IMR-90 (cell line): Measurements from ENCODE around the gene NT5C1A. TPM values are rescaled to one million over a fixed set of nuclear protein-coding genes. Genes with fewer than 3 reads are reported as not detected.

Experiments used
- ATAC-seq: fragments of 200-7000 bp; cut with Tn5 transposase; 2 replicates; pipeline ENCODE4 v1.9.1; 2020; ENCODE audit warnings: low read depth, mild to moderate bottlenecking, moderate library complexity
- BruUV-seq: library from RNA; stranded (reverse); fragments of 400-500 nt; replicated peaks from 2 replicates; lab custom pipeline; 2021; lab: Mats Ljungman, UMichigan
- CTCF ChIA-PET: fragments of 300-600 bp; formaldehyde crosslinking; extraction: SDS; loops from one replicate; lab custom pipeline; 2021; ENCODE audit warnings: antibody characterized with exemption; lab: Yijun Ruan, JAX
- POLR2A ChIA-PET: fragments of 300-600 bp; sonication (Branson Sonifier 250); formaldehyde crosslinking; loops from one replicate; lab custom pipeline; 2022; ENCODE audit warnings: antibody characterized with exemption; ENCODE audit not compliant: unreplicated experiment; lab: Charles Lee
- DNase-seq: peaks from one replicate; pipeline ENCODE4 v3.0.0; 2013
- H2AFZ ChIP-seq: replicated peaks from 2 replicates; pipeline ENCODE3; 2013; ENCODE audit warnings: low read length, mild to moderate bottlenecking; ENCODE audit not compliant: poor library complexity
- H2AK5ac ChIP-seq: 2 replicates; pipeline ENCODE4 v1.6.1; 2013; ENCODE audit warnings: low read depth, low read length, inconsistent platforms
- H2AK9ac ChIP-seq: replicated peaks from 2 replicates; pipeline ENCODE3; 2013; ENCODE audit warnings: mild to moderate bottlenecking, low read depth, low read length, moderate library complexity; ENCODE audit not compliant: poor library complexity
- H2BK120ac ChIP-seq: 2 replicates; pipeline ENCODE4 v1.6.1; 2013; ENCODE audit warnings: low read depth, low read length, inconsistent platforms
- H2BK15ac ChIP-seq: 3 replicates; pipeline ENCODE4 v1.6.1; 2013; ENCODE audit warnings: low read depth, low read length, inconsistent platforms
- H2BK20ac ChIP-seq: 2 replicates; pipeline ENCODE4 v1.6.1; 2013; ENCODE audit warnings: low read depth, mild to moderate bottlenecking, inconsistent platforms, low read length, moderate library complexity
- H2BK5ac ChIP-seq: 2 replicates; pipeline ENCODE4 v1.6.1; 2013; ENCODE audit warnings: mild to moderate bottlenecking, low read depth, low read length, inconsistent platforms; ENCODE audit not compliant: poor library complexity, severe bottlenecking
- H3K14ac ChIP-seq: replicated peaks from 2 replicates; pipeline ENCODE4 v1.6.1; 2013; ENCODE audit warnings: low read depth, low read length, inconsistent platforms
- H3K18ac ChIP-seq: 2 replicates; pipeline ENCODE4 v1.6.1; 2013; ENCODE audit warnings: low read depth, low read length, control low read depth
- H3K23ac ChIP-seq: 2 replicates; pipeline ENCODE4 v1.6.1; 2013; ENCODE audit warnings: low read depth, low read length, inconsistent platforms
- H3K27ac ChIP-seq: 2 replicates; pipeline ENCODE4 v1.5.1; 2013; ENCODE audit warnings: mild to moderate bottlenecking, control low read depth, low read length; ENCODE audit not compliant: insufficient read depth
- H3K27me3 ChIP-seq: 2 replicates; pipeline ENCODE4 v1.6.1; 2013; ENCODE audit warnings: low read length; ENCODE audit not compliant: control insufficient read depth, insufficient read depth
- H3K36me3 ChIP-seq: 2 replicates; pipeline ENCODE4 v1.6.1; 2013; ENCODE audit warnings: low read length, mixed read lengths; ENCODE audit not compliant: control insufficient read depth, insufficient read depth
- H3K4ac ChIP-seq: 2 replicates; pipeline ENCODE4 v1.6.1; 2013; ENCODE audit warnings: low read depth, low read length, inconsistent platforms
- H3K4me1 ChIP-seq: 2 replicates; pipeline ENCODE4 v1.6.1; 2013; ENCODE audit warnings: low read length, mixed read lengths; ENCODE audit not compliant: control insufficient read depth, insufficient read depth
- H3K4me2 ChIP-seq: 2 replicates; pipeline ENCODE4 v1.6.1; 2013; ENCODE audit warnings: low read depth, mild to moderate bottlenecking, control low read depth, low read length, moderate library complexity
- H3K4me3 ChIP-seq: 2 replicates; pipeline ENCODE4 v1.5.1; 2013; ENCODE audit warnings: low read depth, mild to moderate bottlenecking, control low read depth, low read length, moderate library complexity; ENCODE audit not compliant: insufficient read depth
- H3K56ac ChIP-seq: 2 replicates; pipeline ENCODE4 v1.6.1; 2013; ENCODE audit warnings: low read length, inconsistent platforms; ENCODE audit not compliant: insufficient read depth; ENCODE audit errors: extremely low read depth
- H3K79me1 ChIP-seq, 2 experiments: 2 replicates each; pipeline ENCODE4 v1.6.1; 2013; ENCODE audit warnings: low read length in 2 of 2, inconsistent platforms in 1 of 2, low read depth in 1 of 2
- H3K9ac ChIP-seq: 2 replicates; pipeline ENCODE4 v1.6.1; 2013; ENCODE audit warnings: low read depth, low read length, control low read depth
- H3K9me1 ChIP-seq: 2 replicates; pipeline ENCODE4 v1.6.1; 2013; ENCODE audit warnings: low read length, inconsistent platforms; ENCODE audit not compliant: insufficient read depth
- H3K9me3 ChIP-seq: 2 replicates; pipeline ENCODE4 v1.6.1; 2013; ENCODE audit warnings: low read length; ENCODE audit not compliant: control insufficient read depth, insufficient read depth
- H4K20me1 ChIP-seq: 2 replicates; pipeline ENCODE4 v1.6.1; 2013; ENCODE audit warnings: low read length, inconsistent platforms; ENCODE audit not compliant: insufficient read depth
- H4K5ac ChIP-seq: 2 replicates; pipeline ENCODE4 v1.6.1; 2013; ENCODE audit warnings: mild to moderate bottlenecking, low read depth, low read length, control low read depth
- H4K8ac ChIP-seq, 2 experiments: 2 replicates each; pipeline ENCODE4 v1.6.1; 2013; ENCODE audit warnings: low read depth in 2 of 2, low read length in 2 of 2, control low read depth in 1 of 2, inconsistent platforms in 1 of 2
- H4K91ac ChIP-seq: 2 replicates; pipeline ENCODE4 v1.6.1; 2013; ENCODE audit warnings: low read depth, low read length, inconsistent platforms; ENCODE audit not compliant: insufficient read depth
- CEBPB ChIP-seq: IDR thresholded peaks from 2 replicates; pipeline ENCODE4 v1.6.1; 2012; ENCODE audit warnings: low read depth, low read length, improper control_type of control experiment
- MXI1 ChIP-seq: IDR thresholded peaks from 2 replicates; pipeline ENCODE4 v1.6.1; 2012; ENCODE audit warnings: low read depth, mild to moderate bottlenecking, low read length, moderate library complexity, borderline replicate concordance
- WGBS, 2 experiments: methylation state at CpG; one replicate each; pipeline versions ENCODE4 v1.1.5 to v1.1.7; 2013; ENCODE audit warnings: missing lambda C conversion rate in 2 of 2; ENCODE audit not compliant: insufficient read length in 1 of 2; ENCODE audit errors: extremely low coverage in 2 of 2; 5-methylcytosine and 5-hydroxymethylcytosine counted together
- dilution Hi-C: fragments of 300-500 bp; cut with HindIII; formaldehyde crosslinking; loops from one replicate; pipeline ENCODE4 v1.14.3; 2018; ENCODE audit warnings: low sequenced_read_pairs; ENCODE audit not compliant: unreplicated experiment
- in situ Hi-C: fragments of 300-500 bp; cut with MboI; formaldehyde crosslinking; loops from 3 replicates; pipeline ENCODE4 v1.14.3; 2019; ENCODE audit warnings: low sequenced_read_pairs, inconsistent platforms, mixed read lengths
- intact Hi-C: fragments of 100-400 bp; cut with micrococcal nuclease; formaldehyde crosslinking; loops from 2 replicates; pipeline ENCODE4 v1.10.0; 2022
- polyA plus RNA-seq, 3 experiments: library from polyadenylated mRNA; depleted of rRNA; stranded (reverse); fragments of >200 nt; gene quantifications; 2 replicates each; pipeline ENCODE4 v1.2.3, GENCODE V29; 2012; ENCODE audit warnings: low replicate concordance in 1 of 3
- total RNA-seq: library from RNA; depleted of rRNA; stranded (reverse); fragments of >200 nt; gene quantifications from 2 replicates; pipeline ENCODE4 v1.2.3, GENCODE V29; 2012

Gene NT5C1A
- total and polyA plus RNA-seq, 2 of the 4 experiments (the other 2 are of a cell fraction), result not detected

- H3K27ac ChIP-seq, result no peak overlapping the region
- no peaks in the 10 kb centered on the region for H3K9me1 ChIP-seq
- H3K4me1 ChIP-seq, result peaks cover 2% of the 10 kb centered on the region; the same call in 1 of the 2 replicates
- no peak overlapping the region for H2AK5ac ChIP-seq
- dilution Hi-C loops, result no loop called here
- no peaks in the 10 kb centered on the region for H3K9me3 ChIP-seq
- no peak overlapping the region for H3K18ac ChIP-seq
- H3K9ac ChIP-seq, result no peak overlapping the region
- no peak overlapping the region for H2BK15ac ChIP-seq
- no peak overlapping the region for H4K91ac ChIP-seq
- H3K4me2 ChIP-seq, result no peak overlapping the region
- H2AFZ ChIP-seq, result no peak overlapping the region
- ChIA-PET POLR2A (no interaction called here), CTCF (no interaction called here)
- no peak overlapping the region for H3K23ac ChIP-seq
- H2BK120ac ChIP-seq, result no peak overlapping the region
- H3K79me1 ChIP-seq, result no peaks in the 10 kb centered on the region
- no CpG with 5 or more reads among the region's 1 CpG for WGBS, 2 experiments
- BruUV-seq, result no TSS peak
- H3K4ac ChIP-seq, result no peak overlapping the region
- no peak overlapping the region for H4K8ac ChIP-seq
- H3K14ac ChIP-seq, result no peak overlapping the region
- no peak overlapping the region for H2BK20ac ChIP-seq
- TF ChIP-seq CEBPB, result no peak
- no peak for TF ChIP-seq MXI1
- H3K4me3 ChIP-seq, result no peak overlapping the region
- DNase-seq (no peak), ATAC-seq (no peak)
- in situ Hi-C loops, result no loop called here
- H4K20me1 ChIP-seq, result no peaks in the 10 kb centered on the region
- H3K56ac ChIP-seq, result no peak overlapping the region
- H3K27me3 ChIP-seq, result peaks cover 68% of the 10 kb centered on the region
- no peak overlapping the region for H4K5ac ChIP-seq
- H3K36me3 ChIP-seq, result no peaks in the 10 kb centered on the region
- intact Hi-C loops, result no loop called here
- H2BK5ac ChIP-seq, result no peak overlapping the region
- no peak overlapping the region for H2AK9ac ChIP-seq
These were observed 32.9 kb upstream of the NT5C1A start for GRCh38 chr1:39704757-39705156.
